Cardiac fibroblast (primary cell): ENCODE results near the gene LAMTOR5.
"Not testable (repeated sequence)": the region's sequence is repeated elsewhere in the genome, so short reads cannot be mapped to it uniquely, and the experiment has no call there.

Experiments used
- DNase-seq, 2 donors: peaks; one replicate each; pipeline versions ENCODE4 v3.0.0 to v3.0.0-alpha.2; 2010; ENCODE audit warnings: low read depth in 2 of 2
- H3K4me3 ChIP-seq, 2 donors: replicated peaks in 1 of 2; 1 replicate in 1 of 2; 2 replicates in 1 of 2; pipeline ENCODE4 v1.5.1; 2011; ENCODE audit warnings: low read depth in 2 of 2, low read length in 2 of 2, mild to moderate bottlenecking in 2 of 2, moderate library complexity in 1 of 2
- CTCF ChIP-seq: IDR thresholded peaks from one replicate; pipeline ENCODE4 v1.5.1; 2011; ENCODE audit warnings: low read depth, mild to moderate bottlenecking, low read length, inconsistent platforms

The LAMTOR5 gene

GRCh38 chr1:110450929-110451328 is 43.4 kb upstream of the LAMTOR5 start, which contains the start of gene PROK1:
TSS of gene PROK1 (plus strand) at chr1:110451149. CDS start at chr1:110451217, 68 bp downstream.
- no peak for TF ChIP-seq CTCF
- no peak for DNase-seq

GRCh38 chr1:110449661-110450651 is 42.5 kb upstream of the LAMTOR5 start:
- no peak for DNase-seq
- no peak overlapping the region for H3K4me3 ChIP-seq
- no peak for TF ChIP-seq CTCF

More at GRCh38 chr1:110450929-110451328, 43.4 kb upstream of the LAMTOR5 start, which contains the start of gene PROK1:
- no peak within 1 kb of the TSS for H3K4me3 ChIP-seq

GRCh38 chr1:110444561-110444960 is 37.1 kb upstream of the LAMTOR5 start:
- no peak for TF ChIP-seq CTCF
- no peak overlapping the region for H3K4me3 ChIP-seq
- DNase-seq = no peak

- DNase-seq = peak in 1 of 2 donors; percentile 44
- TF ChIP-seq CTCF = no peak
- H3K4me3 ChIP-seq = no peak overlapping the region
These were observed 36.0 kb upstream of the LAMTOR5 start for GRCh38 chr1:110443451-110443850.

GRCh38 chr1:110441888-110442287 is 34.4 kb upstream of the LAMTOR5 start:
- H3K4me3 ChIP-seq = no peak overlapping the region
- DNase-seq = no peak
- no peak for TF ChIP-seq CTCF

- peak; percentile 62 to 86 for DNase-seq
- no peak overlapping the region for H3K4me3 ChIP-seq
- no peak for TF ChIP-seq CTCF
These were observed 33.4 kb upstream of the LAMTOR5 start for GRCh38 chr1:110440877-110441276.

GRCh38 chr1:110439873-110440272 is 32.4 kb upstream of the LAMTOR5 start:
- DNase-seq, H3K4me3 ChIP-seq: not testable (repeated sequence)
